ENCODE results near the gene ASTN2.

Gene ASTN2

DNA sequence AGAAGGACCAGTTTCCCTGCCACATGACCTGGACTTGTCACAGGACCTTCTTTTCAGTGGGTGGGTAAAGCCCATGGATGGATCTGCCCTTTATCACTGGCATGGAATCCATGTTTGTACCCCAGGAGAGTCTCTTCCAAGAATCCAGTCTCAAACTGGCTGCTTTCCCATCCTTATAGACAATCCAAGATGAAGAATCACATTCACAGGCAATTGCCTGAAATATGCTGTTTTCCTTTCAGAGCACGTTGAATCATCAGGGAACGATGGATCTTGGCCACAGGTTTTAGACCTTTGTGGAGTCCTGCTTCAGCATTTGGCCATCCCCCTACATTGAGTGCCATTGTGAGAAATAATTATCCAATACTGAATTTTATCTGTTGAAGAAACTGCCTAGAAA, 319.8 kb downstream of the ASTN2 start:
- Histone ChIP-seq H3K27me3 (ENCODE audit: control insufficient read depth, insufficient read depth, low read length) (no peaks in the 10 kb centered on the region), H3K4me1 (ENCODE audit: control insufficient read depth, insufficient read depth, low read length) (peaks cover 36% of the 10 kb centered on the region), H3K4me3 (ENCODE audit: low read depth, low read length) (no peak overlapping the region)

GRCh38 chr9:117093891-117094844, 320.7 kb downstream of the ASTN2 start:
- Histone ChIP-seq H3K9me3 (ENCODE audit: control insufficient read depth, insufficient read depth, low read depth, low read length) (no peaks in the 10 kb centered on the region), H3K4me1 (ENCODE audit: control insufficient read depth, insufficient read depth, low read length) (peaks cover 36% of the 10 kb centered on the region), H3K27me3 (ENCODE audit: control insufficient read depth, insufficient read depth, low read length) (no peaks in the 10 kb centered on the region), H3K27ac (ENCODE audit: low read depth, low read length) (no peak overlapping the region), H3K36me3 (ENCODE audit: control insufficient read depth, insufficient read depth, low read length) (no peaks in the 10 kb centered on the region), H3K9ac (ENCODE audit: low read length) (no peak overlapping the region), H3K4me3 (ENCODE audit: low read depth, low read length) (no peak overlapping the region)

More for the DNA sequence above, 319.8 kb downstream of the ASTN2 start:
- H3K9me3 ChIP-seq (ENCODE audit: control insufficient read depth, insufficient read depth, low read depth, low read length): no peaks in the 10 kb centered on the region
- H3K36me3 ChIP-seq (ENCODE audit: control insufficient read depth, insufficient read depth, low read length): no peaks in the 10 kb centered on the region
- no peak overlapping the region for H3K9ac ChIP-seq (ENCODE audit: low read length)
- H3K27ac ChIP-seq (ENCODE audit: low read depth, low read length): no peak overlapping the region

DNA sequence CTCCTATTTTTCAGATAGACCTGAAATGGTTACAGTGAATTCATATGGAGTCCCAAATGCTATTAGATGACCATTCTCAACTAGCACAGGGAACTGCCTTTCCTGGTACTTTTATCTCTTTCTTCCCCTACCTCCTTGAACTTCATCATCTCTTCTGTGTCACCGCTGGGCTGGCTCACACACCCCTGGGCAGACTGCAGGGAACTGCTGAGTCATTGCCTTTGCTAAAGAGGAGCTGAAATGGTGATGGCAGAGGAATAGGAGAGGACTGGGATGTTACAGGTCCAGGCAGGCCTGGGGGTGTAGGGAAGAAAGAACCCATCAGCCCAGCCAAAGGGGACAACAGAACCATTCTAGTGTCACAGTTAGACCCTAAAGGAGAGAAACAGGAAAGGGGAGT, 322.3 kb downstream of the ASTN2 start:
- no peaks in the 10 kb centered on the region for H3K9me3 ChIP-seq (ENCODE audit: control insufficient read depth, insufficient read depth, low read depth, low read length)
- no peaks in the 10 kb centered on the region for H3K36me3 ChIP-seq (ENCODE audit: control insufficient read depth, insufficient read depth, low read length)
- no peaks in the 10 kb centered on the region for H3K27me3 ChIP-seq (ENCODE audit: control insufficient read depth, insufficient read depth, low read length)
- no peak overlapping the region for H3K4me3 ChIP-seq (ENCODE audit: low read depth, low read length)
- no peak overlapping the region for H3K27ac ChIP-seq (ENCODE audit: low read depth, low read length)
- peaks cover 36% of the 10 kb centered on the region for H3K4me1 ChIP-seq (ENCODE audit: control insufficient read depth, insufficient read depth, low read length)
- H3K9ac ChIP-seq (ENCODE audit: low read length): no peak overlapping the region

- Histone ChIP-seq H3K9me3 (ENCODE audit: control insufficient read depth, insufficient read depth, low read depth, low read length) (no peaks in the 10 kb centered on the region), H3K9ac (ENCODE audit: low read length) (no peak overlapping the region), H3K27ac (ENCODE audit: low read depth, low read length) (no peak overlapping the region), H3K27me3 (ENCODE audit: control insufficient read depth, insufficient read depth, low read length) (no peaks in the 10 kb centered on the region), H3K36me3 (ENCODE audit: control insufficient read depth, insufficient read depth, low read length) (no peaks in the 10 kb centered on the region), H3K4me1 (ENCODE audit: control insufficient read depth, insufficient read depth, low read length) (peaks cover 36% of the 10 kb centered on the region), H3K4me3 (ENCODE audit: low read depth, low read length) (no peak overlapping the region)
Measured at GRCh38 chr9:117091529-117091928, 323.3 kb downstream of the ASTN2 start.

DNA sequence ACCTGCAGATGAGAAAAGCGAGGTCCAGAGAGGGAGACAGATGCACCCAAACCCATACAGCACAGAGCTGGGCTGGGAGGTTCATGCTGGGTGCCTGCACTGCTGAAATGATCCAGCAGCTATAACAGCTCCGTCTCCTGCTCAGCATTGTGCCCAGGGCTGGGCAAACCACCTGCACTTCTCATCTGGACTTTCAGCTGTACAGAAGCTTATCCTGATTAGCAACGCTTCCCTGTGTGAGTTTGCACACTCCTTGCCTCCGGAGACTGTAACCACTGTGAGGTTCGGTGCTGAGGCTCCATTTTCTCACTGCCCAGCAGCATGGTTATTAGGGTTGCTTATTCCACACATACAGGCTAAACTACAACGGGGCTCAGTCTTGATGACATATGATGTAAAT, 326.1 kb downstream of the ASTN2 start:
- Histone ChIP-seq H3K4me1 (ENCODE audit: control insufficient read depth, insufficient read depth, low read length) (peaks cover 31% of the 10 kb centered on the region), H3K27me3 (ENCODE audit: control insufficient read depth, insufficient read depth, low read length) (no peaks in the 10 kb centered on the region), H3K9ac (ENCODE audit: low read length) (no peak overlapping the region), H3K9me3 (ENCODE audit: control insufficient read depth, insufficient read depth, low read depth, low read length) (no peaks in the 10 kb centered on the region), H3K4me3 (ENCODE audit: low read depth, low read length) (no peak overlapping the region), H3K27ac (ENCODE audit: low read depth, low read length) (no peak overlapping the region), H3K36me3 (ENCODE audit: control insufficient read depth, insufficient read depth, low read length) (no peaks in the 10 kb centered on the region)

DNA sequence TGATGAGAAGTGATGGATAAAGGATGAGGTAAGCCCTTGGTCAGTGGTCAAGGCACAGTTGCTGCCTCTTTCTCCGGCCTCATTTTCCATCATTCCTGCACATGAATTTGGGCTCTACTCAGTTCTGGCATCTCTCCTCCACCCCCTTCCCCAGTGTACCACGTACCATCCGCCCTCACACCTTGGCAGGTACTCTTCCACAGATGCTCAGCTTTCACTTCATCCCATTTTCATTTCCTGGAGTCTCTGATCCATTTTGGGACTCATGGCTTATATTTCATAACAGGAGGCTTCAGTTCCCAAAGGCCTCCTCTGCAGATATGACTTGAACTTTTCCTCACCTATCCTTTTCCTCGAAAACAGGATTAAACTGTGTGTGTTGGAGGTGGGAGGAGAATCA, 326.7 kb downstream of the ASTN2 start:
- H3K27me3 ChIP-seq (ENCODE audit: control insufficient read depth, insufficient read depth, low read length): no peaks in the 10 kb centered on the region
- no peaks in the 10 kb centered on the region for H3K36me3 ChIP-seq (ENCODE audit: control insufficient read depth, insufficient read depth, low read length)
- H3K27ac ChIP-seq (ENCODE audit: low read depth, low read length): no peak overlapping the region
- H3K9me3 ChIP-seq (ENCODE audit: control insufficient read depth, insufficient read depth, low read depth, low read length): no peaks in the 10 kb centered on the region
- H3K9ac ChIP-seq (ENCODE audit: low read length): no peak overlapping the region
- H3K4me1 ChIP-seq (ENCODE audit: control insufficient read depth, insufficient read depth, low read length): peaks cover 31% of the 10 kb centered on the region
- no peak overlapping the region for H3K4me3 ChIP-seq (ENCODE audit: low read depth, low read length)

DNA sequence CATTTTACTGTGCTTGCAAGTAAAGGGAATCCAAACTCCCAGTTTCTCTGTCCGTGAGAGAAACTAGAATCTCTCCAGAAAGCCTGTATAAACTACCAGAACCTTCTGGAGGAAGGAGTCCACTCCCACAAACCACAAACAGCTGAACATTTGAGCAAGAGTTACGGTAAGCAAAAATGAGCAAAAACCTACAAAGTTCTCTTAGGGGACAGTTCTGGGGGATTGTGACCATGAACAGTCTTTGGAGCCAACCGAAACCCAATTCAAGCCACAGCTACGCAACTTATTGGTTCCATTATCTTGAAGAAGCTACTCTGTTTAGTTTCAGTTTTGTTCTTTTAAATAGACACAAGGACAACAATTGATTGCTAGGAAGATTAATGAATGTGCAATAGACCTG, 330.6 kb downstream of the ASTN2 start:
- Histone ChIP-seq H3K27me3 (ENCODE audit: control insufficient read depth, insufficient read depth, low read length) (no peaks in the 10 kb centered on the region), H3K36me3 (ENCODE audit: control insufficient read depth, insufficient read depth, low read length) (no peaks in the 10 kb centered on the region), H3K4me3 (ENCODE audit: low read depth, low read length) (no peak overlapping the region), H3K27ac (ENCODE audit: low read depth, low read length) (no peak overlapping the region), H3K4me1 (ENCODE audit: control insufficient read depth, insufficient read depth, low read length) (peaks cover 24% of the 10 kb centered on the region), H3K9me3 (ENCODE audit: control insufficient read depth, insufficient read depth, low read depth, low read length) (no peaks in the 10 kb centered on the region), H3K9ac (ENCODE audit: low read length) (no peak overlapping the region)

- no peak overlapping the region for H3K9ac ChIP-seq (ENCODE audit: low read length)
- no peaks in the 10 kb centered on the region for H3K36me3 ChIP-seq (ENCODE audit: control insufficient read depth, insufficient read depth, low read length)
- no peaks in the 10 kb centered on the region for H3K9me3 ChIP-seq (ENCODE audit: control insufficient read depth, insufficient read depth, low read depth, low read length)
- H3K4me1 ChIP-seq (ENCODE audit: control insufficient read depth, insufficient read depth, low read length): peaks cover 24% of the 10 kb centered on the region
- H3K27me3 ChIP-seq (ENCODE audit: control insufficient read depth, insufficient read depth, low read length): no peaks in the 10 kb centered on the region
- no peak overlapping the region for H3K4me3 ChIP-seq (ENCODE audit: low read depth, low read length)
- H3K27ac ChIP-seq (ENCODE audit: low read depth, low read length): no peak overlapping the region
Measured at GRCh38 chr9:117083559-117083958, 331.3 kb downstream of the ASTN2 start.

DNA sequence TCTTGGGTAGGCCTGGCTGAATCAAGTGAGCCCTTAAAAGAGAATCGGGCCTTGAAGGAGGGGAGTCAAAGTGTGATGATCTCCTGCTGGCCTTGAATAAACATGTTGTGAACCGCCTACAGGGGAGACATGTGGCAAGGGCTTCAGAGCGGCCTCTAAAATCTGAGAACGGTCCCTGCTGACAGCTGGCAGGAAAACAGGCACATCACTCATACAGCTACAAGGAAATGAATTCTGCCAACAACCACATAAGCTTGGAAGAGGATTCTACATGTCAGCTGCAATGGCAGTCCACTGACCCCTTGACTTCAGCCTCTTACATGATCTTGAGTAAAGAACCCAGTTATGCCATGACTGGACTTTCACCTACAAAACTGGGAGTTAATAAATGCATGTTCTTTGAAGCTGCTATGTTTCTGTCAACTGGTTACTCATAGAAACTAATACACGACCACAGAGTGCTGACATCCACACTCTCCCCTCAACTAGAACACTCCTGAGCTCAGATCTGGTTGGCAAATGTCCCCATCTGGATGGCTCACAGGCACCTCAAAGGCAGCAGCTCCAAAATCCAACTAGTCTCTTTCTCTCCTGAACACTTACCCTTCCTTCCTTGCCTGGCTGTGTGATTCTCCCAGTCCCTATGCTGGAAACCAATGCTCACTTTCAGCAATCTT, 333.1 kb downstream of the ASTN2 start:
- Histone ChIP-seq H3K4me3 (ENCODE audit: low read depth, low read length) (no peak overlapping the region), H3K27me3 (ENCODE audit: control insufficient read depth, insufficient read depth, low read length) (no peaks in the 10 kb centered on the region), H3K4me1 (ENCODE audit: control insufficient read depth, insufficient read depth, low read length) (peaks cover 24% of the 10 kb centered on the region), H3K36me3 (ENCODE audit: control insufficient read depth, insufficient read depth, low read length) (no peaks in the 10 kb centered on the region), H3K9ac (ENCODE audit: low read length) (no peak overlapping the region), H3K9me3 (ENCODE audit: control insufficient read depth, insufficient read depth, low read depth, low read length) (no peaks in the 10 kb centered on the region), H3K27ac (ENCODE audit: low read depth, low read length) (no peak overlapping the region)

GRCh38 chr9:117080765-117081390, 334.0 kb downstream of the ASTN2 start:
- H3K36me3 ChIP-seq (ENCODE audit: control insufficient read depth, insufficient read depth, low read length): no peaks in the 10 kb centered on the region
- H3K27me3 ChIP-seq (ENCODE audit: control insufficient read depth, insufficient read depth, low read length): no peaks in the 10 kb centered on the region
- H3K9me3 ChIP-seq (ENCODE audit: control insufficient read depth, insufficient read depth, low read depth, low read length): no peaks in the 10 kb centered on the region
- H3K4me1 ChIP-seq (ENCODE audit: control insufficient read depth, insufficient read depth, low read length): peaks cover 24% of the 10 kb centered on the region
- H3K9ac ChIP-seq (ENCODE audit: low read length): no peak overlapping the region
- no peak overlapping the region for H3K27ac ChIP-seq (ENCODE audit: low read depth, low read length)
- H3K4me3 ChIP-seq (ENCODE audit: low read depth, low read length): no peak overlapping the region

Data from HUES6 (cell line).